HG02610 (cell line): ENCODE results near the gene PROX2.

Experiments
- ATAC-seq: cut with Tn5 transposase; IDR thresholded peaks from one replicate; pipeline ENCODE4 v1.9.1; 2021; ENCODE audit warnings: mild to moderate bottlenecking, moderate library complexity; ENCODE audit not compliant: unreplicated experiment

Gene PROX2

DNA sequence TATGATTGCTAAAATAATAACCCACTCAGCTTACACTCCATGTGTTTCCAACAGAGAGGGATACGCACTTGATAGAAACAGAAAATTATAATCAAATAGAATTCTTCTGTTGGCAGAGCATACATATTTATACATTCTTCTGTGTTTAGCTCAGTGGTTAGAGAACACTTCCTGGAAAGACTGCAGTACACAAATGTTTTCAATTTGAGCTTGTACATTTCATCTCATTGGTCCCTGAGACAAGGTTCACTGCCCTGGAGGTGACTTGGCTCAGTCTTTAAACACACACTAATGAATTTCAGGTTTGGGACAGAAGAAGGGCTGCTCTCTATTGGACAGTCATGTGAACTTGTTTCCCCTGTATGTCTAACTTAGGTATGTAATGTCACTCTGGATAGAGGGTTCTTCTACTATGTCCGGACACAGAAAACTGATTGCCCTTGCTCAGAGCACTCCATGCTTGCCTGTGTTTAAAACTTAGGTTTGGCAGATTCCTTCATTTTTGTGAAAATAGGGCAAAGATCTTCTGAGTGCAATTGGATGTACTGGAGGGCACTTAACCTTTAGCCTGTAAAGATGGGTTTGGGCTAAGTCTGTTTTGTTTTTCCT is 22.9 kb downstream of the PROX2 start:
- ATAC-seq = no peak

DNA sequence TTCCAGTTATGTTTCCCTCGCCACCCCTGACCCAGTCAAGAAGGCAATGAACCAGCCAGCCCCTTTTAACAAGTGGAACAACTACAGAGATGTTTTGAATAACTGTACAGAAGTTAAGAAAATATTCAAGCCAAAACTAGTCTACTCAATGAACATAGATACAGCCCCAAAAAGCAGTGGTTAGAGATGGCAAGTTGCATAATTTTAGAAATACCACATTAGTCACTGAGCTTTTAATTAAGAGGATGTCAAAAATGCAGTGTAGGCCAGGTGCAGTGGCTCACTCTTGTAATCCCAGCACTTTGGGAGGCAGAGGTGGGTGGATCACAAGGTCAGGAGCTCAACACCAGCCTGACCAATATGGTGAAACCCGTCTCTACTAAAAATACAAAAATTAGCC is 27.2 kb downstream of the PROX2 start:
- no peak for ATAC-seq

DNA sequence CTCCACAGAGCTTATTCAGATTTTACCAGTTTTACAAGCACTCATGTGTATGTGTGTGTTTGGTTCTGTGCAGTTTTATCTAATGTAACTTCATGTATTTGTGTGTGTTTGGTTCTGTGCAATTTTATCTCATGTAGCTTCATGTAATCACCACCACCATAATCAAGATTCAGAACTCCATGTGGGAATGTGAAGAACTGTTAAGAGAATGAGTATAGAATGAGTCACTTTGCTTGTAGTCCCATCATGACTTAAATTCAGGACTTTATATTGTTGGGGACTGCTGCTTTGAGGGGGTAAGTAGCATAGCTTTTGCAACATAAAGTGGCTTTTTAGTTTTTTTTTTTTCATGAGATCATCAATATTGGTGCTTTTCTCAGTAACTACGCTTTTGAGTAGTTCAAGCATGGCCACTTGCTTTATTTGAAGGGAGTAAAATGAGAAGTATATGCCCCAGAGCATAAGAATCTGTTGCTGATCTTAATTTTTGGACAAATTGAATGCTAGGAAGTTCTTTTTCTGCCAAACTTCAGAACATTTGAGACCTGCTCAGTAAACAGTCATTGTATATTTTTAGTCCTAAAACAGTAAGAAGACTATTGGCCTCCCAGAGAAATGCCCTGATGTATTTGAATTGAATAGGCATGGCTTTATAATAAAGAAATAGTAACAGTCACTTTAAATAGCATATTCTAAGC is 28.8 kb downstream of the PROX2 start:
- ATAC-seq = no peak

DNA sequence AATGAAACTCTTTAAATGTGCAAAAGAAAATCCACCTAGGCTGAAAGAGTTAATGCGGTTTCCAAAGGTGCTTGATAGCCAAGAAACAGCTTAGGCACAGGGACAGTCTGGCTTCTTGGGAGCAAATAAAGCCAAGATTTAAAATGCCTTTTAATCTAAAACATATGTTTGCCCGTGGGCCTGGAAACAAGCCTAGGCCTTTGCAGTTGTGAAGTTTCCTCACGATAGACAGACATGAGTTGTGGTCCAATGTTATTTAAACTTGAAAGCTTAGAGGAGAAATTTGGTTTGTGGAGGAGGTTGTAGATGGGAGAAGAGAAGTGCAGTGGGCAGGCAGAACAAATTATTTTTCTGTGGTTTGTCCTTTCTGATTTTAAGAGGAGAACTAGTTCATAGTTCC is 29.8 kb downstream of the PROX2 start:
- ATAC-seq = no peak

DNA sequence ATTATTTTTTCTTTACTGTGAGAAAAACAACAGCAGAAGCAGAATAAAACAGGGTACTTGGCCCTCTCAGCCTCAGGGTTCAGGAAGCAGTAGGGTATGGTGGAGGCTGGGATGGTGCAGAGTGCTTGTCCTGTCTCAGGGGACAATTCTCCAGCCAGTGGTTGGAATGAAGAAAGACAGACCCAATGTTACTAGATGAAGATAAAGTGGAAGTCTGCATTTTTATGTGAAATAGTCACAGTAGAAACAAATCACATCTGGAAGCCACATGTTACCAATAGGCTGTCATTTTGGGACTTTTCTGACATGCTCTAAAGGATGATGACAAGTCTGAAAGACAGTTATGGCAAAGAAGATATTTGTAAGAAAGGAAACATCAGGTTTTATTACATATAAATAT is 32.3 kb downstream of the PROX2 start:
- no peak for ATAC-seq

DNA sequence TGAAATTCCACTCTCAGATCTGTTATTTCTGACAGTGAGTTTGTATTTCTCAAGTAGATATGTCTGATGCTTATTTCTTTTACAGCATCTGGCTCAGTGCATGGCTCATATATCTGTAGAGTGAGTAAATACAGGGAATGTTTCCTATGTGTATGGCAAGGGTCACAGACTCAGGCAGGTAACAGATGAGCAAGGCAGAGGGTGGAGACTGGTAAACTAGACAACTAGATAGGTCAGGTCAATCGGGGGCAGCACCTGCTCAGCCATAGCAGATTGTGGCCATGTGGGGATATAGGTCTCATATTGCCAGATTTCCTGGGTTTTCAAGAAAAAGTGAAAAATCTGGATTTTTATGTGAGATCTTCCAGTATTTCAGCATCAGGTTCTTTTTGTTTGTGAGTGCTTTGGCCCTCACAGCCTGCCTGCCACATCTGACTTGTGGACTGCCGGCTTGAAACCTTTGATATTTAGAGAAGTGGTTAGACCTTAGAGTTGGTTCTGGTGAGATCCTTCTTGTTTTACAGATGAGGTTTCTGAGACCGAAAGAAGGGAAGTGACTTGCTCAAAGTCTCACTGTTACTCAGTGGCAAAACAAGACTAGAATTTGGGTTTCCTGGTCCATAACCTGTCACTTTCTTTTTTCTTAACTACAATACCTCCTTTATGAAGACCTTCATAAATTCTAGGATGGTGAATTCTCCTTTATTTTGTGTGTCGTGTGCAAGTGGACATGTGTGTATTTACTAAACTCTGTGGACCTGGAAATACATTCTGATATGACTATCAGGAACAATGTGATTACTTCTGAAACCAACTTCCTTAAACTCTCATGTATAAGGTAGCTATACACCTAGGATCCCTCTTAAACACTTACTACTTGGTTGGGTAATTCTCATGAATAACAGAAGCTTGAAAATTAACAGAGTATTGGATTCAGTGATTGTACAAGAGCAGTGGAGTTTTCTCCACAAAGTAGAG is 34.4 kb downstream of the PROX2 start:
- peak; percentile 83 for ATAC-seq

DNA sequence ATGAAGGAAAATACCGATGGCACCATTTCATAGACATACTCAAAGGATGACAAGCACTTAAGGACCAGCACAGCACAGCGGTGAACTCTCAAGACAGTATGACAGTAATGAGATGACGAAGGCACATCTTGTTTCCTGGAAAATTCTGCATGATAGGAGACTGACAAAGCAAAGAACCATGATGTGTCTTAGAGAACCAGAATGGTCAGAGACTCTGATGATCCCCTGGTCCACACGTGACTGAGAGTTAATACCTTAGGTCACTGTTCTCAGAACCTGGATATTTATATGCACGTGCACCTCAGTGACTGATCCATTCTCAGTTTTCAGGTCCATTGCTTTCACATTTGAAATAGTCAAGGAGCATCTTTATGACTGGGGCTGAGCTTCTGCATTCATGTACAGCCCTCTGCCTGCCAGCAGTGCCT is 35.3 kb downstream of the PROX2 start:
- ATAC-seq = peak; percentile 28

DNA sequence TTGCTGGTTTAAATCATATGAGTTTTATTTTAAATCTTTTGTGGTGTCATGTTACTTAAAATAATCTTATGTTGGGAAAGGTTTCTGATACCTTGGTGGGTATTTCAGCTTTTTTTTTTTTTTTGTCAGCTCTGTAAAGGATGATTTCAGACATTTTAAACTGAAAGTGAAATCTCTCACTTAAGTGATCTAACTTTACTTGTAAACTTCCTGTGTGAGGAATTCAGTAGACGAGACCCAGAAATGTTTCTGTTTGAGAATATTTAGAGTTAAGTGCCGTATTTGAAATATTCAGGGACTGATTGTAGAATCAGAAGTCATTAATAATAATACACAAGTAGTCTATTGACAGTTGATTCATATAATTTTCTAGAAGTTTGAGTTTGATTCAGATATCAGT is 37.8 kb downstream of the PROX2 start:
- no peak for ATAC-seq

DNA sequence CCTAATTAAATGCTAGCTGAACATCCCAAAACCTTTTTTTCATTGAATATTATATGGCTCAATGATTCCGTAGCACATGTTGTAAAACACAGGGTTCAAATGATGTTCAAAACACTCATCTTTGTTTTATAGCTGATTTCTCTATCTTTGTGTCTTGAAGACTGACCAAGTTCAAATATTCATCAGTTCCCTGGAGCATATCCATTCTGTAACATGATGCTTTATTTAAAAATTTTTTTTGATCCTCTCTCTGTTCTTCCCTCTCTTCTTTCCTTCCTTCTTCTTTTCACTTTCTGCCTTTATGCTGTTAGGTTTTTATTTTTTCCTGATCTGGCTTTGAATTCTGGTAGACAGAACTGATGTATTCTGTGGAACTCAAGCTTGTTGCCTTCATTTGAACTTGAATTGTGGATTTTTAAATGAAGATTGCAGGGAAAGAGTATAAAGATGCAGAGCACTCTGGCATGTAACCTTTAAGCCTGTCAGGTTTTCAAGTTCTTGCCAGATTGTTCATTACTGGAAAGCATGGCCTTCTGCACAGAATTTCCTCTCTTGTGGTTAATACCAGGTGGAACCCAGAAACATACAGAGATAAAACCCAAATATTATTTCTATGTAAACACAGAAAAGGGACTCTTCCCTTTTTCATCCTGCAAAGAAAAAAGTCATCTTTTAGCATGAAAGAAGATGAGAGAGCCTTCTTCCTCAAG is 39.5 kb downstream of the PROX2 start:
- ATAC-seq = no peak

DNA sequence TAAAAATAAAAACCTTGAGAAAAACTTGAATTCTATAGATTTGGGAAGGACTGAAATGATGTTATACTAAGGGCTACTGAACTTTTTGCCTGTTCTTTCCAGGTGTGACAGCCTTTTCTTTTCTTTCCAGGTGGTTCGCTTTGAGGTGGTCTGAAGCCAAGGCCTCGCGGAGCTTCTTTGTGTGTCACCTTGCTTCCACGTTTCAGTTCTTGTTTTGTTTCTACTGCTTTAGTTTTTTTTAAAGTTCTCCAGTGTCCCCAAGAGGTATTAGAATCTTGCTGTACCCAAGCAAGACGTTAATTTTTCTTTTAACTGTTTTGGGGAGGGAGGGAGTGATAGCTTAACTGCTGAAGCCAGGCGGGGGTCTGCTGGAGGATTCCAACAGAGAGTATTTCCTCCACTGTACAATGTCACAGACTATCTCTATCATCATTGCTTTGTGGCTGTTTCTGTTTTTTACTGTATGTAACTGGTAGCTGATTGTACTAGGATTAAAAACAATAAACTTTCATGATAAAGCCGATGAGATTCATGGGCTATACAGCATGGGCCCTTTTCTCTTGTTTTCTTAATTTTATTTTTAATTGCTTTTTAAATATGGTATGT is 40.2 kb downstream of the PROX2 start:
- ATAC-seq = no peak

DNA sequence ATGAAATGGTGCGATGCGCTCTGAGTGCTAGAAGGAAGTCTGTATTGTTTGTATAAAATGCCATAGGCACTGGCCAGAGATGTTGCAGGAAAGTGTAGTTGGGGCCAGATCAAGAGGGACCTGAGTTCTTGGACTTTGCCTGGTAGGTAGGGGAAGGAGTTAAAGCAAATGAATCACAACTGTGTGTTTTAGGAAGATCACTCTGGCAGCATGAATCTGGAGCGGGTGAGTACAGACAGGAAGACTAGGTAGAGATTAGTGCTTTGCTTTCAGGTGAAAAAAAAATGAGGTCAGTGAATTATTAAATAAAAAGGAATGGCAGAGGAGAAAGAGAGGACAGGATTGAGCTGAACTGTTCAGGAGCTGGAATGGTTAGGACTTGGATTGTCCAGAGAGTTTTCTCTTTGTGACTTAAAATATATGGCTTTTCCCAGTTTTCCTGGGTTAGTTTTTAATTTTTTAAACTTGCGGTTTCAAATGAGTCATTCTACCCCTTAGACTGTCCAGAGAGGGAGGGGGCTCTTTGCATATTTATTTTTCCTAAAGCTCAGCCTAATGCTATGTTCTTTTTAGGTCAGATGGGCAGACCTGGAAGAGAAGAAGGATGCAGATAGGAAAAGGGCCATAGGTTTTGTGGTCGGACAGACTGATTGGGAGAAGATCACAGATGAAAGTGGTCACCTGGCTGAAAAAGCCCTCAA is 41.1 kb downstream of the PROX2 start:
- ATAC-seq = no peak

DNA sequence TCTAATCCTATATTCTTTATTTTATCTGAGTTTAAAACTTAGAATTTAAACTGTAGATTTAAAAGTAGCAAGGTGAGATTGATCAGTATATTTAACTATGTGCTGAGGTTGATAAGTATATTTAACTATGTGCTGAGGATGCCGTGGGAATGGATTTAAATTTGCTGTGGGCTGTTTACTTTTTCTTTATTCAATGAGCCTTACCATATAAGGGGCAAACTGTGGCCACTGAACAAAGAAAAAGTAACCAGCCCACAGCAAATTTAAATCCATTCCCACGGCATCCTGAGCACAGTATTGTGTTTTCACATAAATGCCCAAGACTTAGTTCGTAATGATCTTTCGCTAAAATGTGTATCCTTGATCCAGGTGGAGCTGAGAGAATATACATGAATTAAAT is 43.1 kb downstream of the PROX2 start:
- ATAC-seq = no peak

DNA sequence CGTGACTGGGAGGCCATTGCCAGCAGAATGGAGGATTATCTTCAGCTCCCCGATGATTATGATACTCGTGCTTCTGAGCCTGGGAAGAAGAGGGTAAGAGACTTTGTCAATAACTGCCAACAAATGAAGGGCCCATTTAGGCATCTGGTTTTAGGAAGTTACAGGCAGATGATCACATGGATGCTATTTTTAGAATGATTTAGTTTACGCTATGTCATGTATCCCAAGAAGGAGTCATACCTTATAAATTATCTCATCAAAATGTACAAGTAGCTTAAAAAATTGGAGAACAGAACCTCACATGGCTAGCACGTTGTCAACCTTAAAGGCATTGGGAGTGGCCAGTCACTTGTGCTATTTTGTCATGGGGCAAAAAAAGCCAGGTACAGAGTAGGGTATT is 46.7 kb downstream of the PROX2 start:
- ATAC-seq = no peak

DNA sequence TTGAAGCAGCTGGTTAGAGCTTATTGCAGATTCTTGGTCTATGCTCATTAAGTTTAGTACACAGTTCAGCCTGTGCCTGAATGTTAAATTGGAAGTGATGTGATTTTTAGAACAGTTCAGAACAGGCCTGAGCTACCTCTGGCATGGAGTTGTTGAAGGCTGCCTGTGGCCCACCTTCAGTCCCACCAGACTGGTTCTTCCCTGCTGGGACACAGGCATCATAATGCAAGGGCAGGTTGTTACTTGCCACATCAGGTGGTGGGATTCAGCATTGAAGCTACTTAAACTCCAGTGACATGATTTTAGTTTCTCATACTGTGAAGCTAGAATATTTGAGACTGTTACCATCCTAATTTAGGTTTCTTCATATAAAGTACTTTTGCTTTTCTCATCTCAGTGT is 49.4 kb downstream of the PROX2 start:
- ATAC-seq = no peak
